ENCODE measurements around the gene YPEL2. TPM values are rescaled to one million over a fixed set of nuclear protein-coding genes. Genes with fewer than 3 reads are reported as not detected.

Gene YPEL2
- total and polyA plus RNA-seq, 2 donors (not counting 3 experiments of a cell fraction or from before 2014, with no cell fraction given), result 36.5 to 66.8 TPM

- no peaks in the 10 kb centered on the region for H3K27me3 ChIP-seq (ENCODE audit: control insufficient read depth in 2 of 2, insufficient read depth in 2 of 2, low read length in 2 of 2)
- no peaks in the 10 kb centered on the region for H4K20me1 ChIP-seq (replicated peaks; ENCODE audit: control insufficient read depth, extremely low read depth, insufficient read depth, low read length)
- H3K36me3 ChIP-seq (ENCODE audit: control insufficient read depth in 2 of 2, extremely low read depth in 1 of 2, insufficient read depth in 2 of 2, low read length in 2 of 2), result no peaks in the 10 kb centered on the region
- FAIRE-seq, result no peak
- no peak overlapping the region for H2AFZ ChIP-seq (ENCODE audit: low read depth, low read length)
- dilution Hi-C loops (cut with MboI; ENCODE audit: extremely low pct_ligation_motif_present, low sequenced_read_pairs) (no loop called here), intact Hi-C loops (cut with micrococcal nuclease) (no loop called here)
- no peak for TF ChIP-seq FOS (IDR thresholded peaks at IDR 0.05; ENCODE audit: borderline replicate concordance, insufficient read depth, low read length)
- TF ChIP-seq EZH2 (IDR thresholded peaks at IDR 0.05; ENCODE audit: borderline replicate concordance, low read depth, low read length, severe bottlenecking), result no peak
- no peak for TF ChIP-seq MYC (IDR thresholded peaks at IDR 0.05; ENCODE audit: low read depth, low read length)
- TF ChIP-seq GATA2 (IDR thresholded peaks at IDR 0.05; ENCODE audit: insufficient read depth, insufficient read length, low read depth, low read length), result no peak
- TF ChIP-seq POLR2AphosphoS5 (IDR thresholded peaks at IDR 0.05; ENCODE audit: insufficient read depth, low read depth, low read length), result no peak
- no peak for TF ChIP-seq JUN (IDR thresholded peaks at IDR 0.05; ENCODE audit: borderline replicate concordance, insufficient read depth, insufficient read length, low read depth)
- no peak for TF ChIP-seq MAX (IDR thresholded peaks at IDR 0.05; ENCODE audit: insufficient read depth, insufficient read length)
- no peak for TF ChIP-seq CTCF (IDR thresholded peaks at IDR 0.05; ENCODE audit: extremely low read depth in 1 of 2, insufficient read depth in 1 of 2, low read depth in 1 of 2, low read length in 2 of 2)
- TF ChIP-seq POLR2A (IDR thresholded peaks at IDR 0.05; ENCODE audit: low read depth, low read length), result no peak
- H3K9ac ChIP-seq (replicated peaks; ENCODE audit: extremely low read depth, insufficient read depth, low read length), result no peak overlapping the region
- no peak overlapping the region for H3K27ac ChIP-seq (ENCODE audit: insufficient read depth, low read depth, low read length)
- H3K79me2 ChIP-seq (ENCODE audit: control insufficient read depth, insufficient read depth, low read length), result peaks cover 35% of the 10 kb centered on the region
- no peak overlapping the region for H3K4me2 ChIP-seq (ENCODE audit: insufficient read depth, low read length)
- CTCF ChIA-PET, result interaction anchor here (2.0 kb wide), 1 partner anchor 14 kb away, joined by 5 read pairs; no protein-coding TSS in a partner anchor
- peaks cover 73% of the 10 kb centered on the region for H3K4me1 ChIP-seq (ENCODE audit: control insufficient read depth, extremely low read depth, insufficient read depth, low read length)
- H3K9me1 ChIP-seq (replicated peaks; ENCODE audit: control insufficient read depth, extremely low read depth, insufficient read depth, low read length), result no peaks in the 10 kb centered on the region
- no peaks in the 10 kb centered on the region for H3K9me3 ChIP-seq (replicated peaks; ENCODE audit: control insufficient read depth, insufficient read depth, low read length)
- no peak for DNase-seq (ENCODE audit: low read depth, low spot score)
- POLR2A ChIA-PET, result no interaction called here
- BruUV-seq (replicated peaks), result no TSS peak
- no peak overlapping the region for H3K4me3 ChIP-seq (replicated peaks in 1 of 3; ENCODE audit: insufficient read depth in 1 of 3, low read depth in 1 of 3, low read length in 3 of 3)
Measured at GRCh38 chr17:59375857-59376256, 44.4 kb downstream of the YPEL2 start.
